Skeletal muscle tissue (tissue), 4 donors: ENCODE data around the gene ARL3. TPM values are rescaled to one million over a fixed set of nuclear protein-coding genes. Genes with fewer than 3 reads are reported as not detected.

Source experiments
- H3K27ac ChIP-seq: one replicate; pipeline ENCODE4 v1.7.0; 2013; ENCODE audit warnings: mild to moderate bottlenecking, low read depth, low read length, inconsistent platforms
- H3K27me3 ChIP-seq, 3 donors: one replicate each; pipeline ENCODE4 v1.7.0; 2013; ENCODE audit warnings: low read length in 3 of 3; ENCODE audit not compliant: control insufficient read depth in 3 of 3, insufficient read depth in 3 of 3
- H3K36me3 ChIP-seq, 3 donors: one replicate each; pipeline ENCODE4 v1.7.0; 2013; ENCODE audit warnings: low read length in 3 of 3; ENCODE audit not compliant: control insufficient read depth in 3 of 3, insufficient read depth in 3 of 3
- H3K4me1 ChIP-seq, 3 donors: one replicate each; pipeline ENCODE4 v1.7.0; 2013; ENCODE audit warnings: low read length in 3 of 3, mild to moderate bottlenecking in 3 of 3; ENCODE audit not compliant: control insufficient read depth in 3 of 3, insufficient read depth in 3 of 3
- H3K4me3 ChIP-seq, 3 donors: one replicate each; pipeline ENCODE4 v1.7.0; 2013; ENCODE audit warnings: low read length in 3 of 3
- H3K9ac ChIP-seq, 3 donors: one replicate each; pipeline ENCODE4 v1.7.0; 2013; ENCODE audit warnings: low read length in 3 of 3, mild to moderate bottlenecking in 3 of 3, moderate library complexity in 2 of 3, low read depth in 1 of 3
- H3K9me3 ChIP-seq, 3 donors: one replicate each; pipeline ENCODE4 v1.7.0; 2013; ENCODE audit warnings: low read length in 3 of 3; ENCODE audit not compliant: control insufficient read depth in 3 of 3
- total RNA-seq: library from RNA; depleted of rRNA; stranded (reverse); fragments of >200 nt; gene quantifications from one replicate; pipeline ENCODE4 v1.2.3, GENCODE V29; 2014
- donor health status: Osteomylitis.

Gene ARL3
- total RNA-seq, 1 donor from 2014 or later: 5.2 TPM

DNA sequence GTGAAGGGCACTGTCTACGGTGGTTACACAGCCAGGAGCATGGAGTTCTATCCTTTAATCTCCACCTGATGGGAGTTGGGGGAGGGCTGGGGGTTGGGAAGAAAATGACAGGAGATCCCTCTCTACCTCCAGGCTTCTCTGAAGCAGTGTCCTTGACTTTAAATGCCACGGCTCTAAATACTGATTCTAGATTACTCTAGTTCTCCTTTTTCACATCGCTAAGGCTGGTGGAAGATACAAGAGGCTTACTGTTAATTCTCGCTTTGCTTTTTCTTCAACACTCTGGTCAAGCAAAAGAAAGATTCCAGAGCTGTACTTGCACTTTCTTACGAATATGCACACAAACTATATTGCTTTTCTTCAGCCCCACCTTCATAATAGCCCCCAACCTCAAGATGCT is 30.5 kb downstream of the ARL3 start:
- H3K9me3 ChIP-seq: no peaks in the 10 kb centered on the region
- no peaks in the 10 kb centered on the region for H3K27me3 ChIP-seq
- H3K9ac ChIP-seq: no peak overlapping the region
- H3K27ac ChIP-seq: no peak overlapping the region
- H3K4me3 ChIP-seq: no peak overlapping the region
- peaks cover 6 to 20% (median 12%) of the 10 kb centered on the region in 3 donors for H3K36me3 ChIP-seq
- peaks cover 2 to 7% (median 4%) of the 10 kb centered on the region in 3 donors for H3K4me1 ChIP-seq

- no peak overlapping the region for H3K27ac ChIP-seq
- no peak overlapping the region for H3K4me3 ChIP-seq
- no peaks in the 10 kb centered on the region for H3K9me3 ChIP-seq
- peaks cover 9 to 15% (median 10%) of the 10 kb centered on the region in 3 donors for H3K4me1 ChIP-seq
- H3K36me3 ChIP-seq: peaks cover 6 to 20% (median 12%) of the 10 kb centered on the region in 3 donors
- no peak overlapping the region for H3K9ac ChIP-seq
- H3K27me3 ChIP-seq: no peaks in the 10 kb centered on the region
Measured at GRCh38 chr10:102682981-102683380, 31.2 kb downstream of the ARL3 start.

GRCh38 chr10:102682416-102682815 is 31.8 kb downstream of the ARL3 start:
- H3K9me3 ChIP-seq: no peaks in the 10 kb centered on the region
- peaks cover 6 to 20% (median 12%) of the 10 kb centered on the region in 3 donors for H3K36me3 ChIP-seq
- H3K4me3 ChIP-seq: no peak overlapping the region
- H3K27ac ChIP-seq: no peak overlapping the region
- H3K27me3 ChIP-seq: no peaks in the 10 kb centered on the region
- peaks cover 15 to 21% (median 16%) of the 10 kb centered on the region in 3 donors for H3K4me1 ChIP-seq
- no peak overlapping the region for H3K9ac ChIP-seq

DNA sequence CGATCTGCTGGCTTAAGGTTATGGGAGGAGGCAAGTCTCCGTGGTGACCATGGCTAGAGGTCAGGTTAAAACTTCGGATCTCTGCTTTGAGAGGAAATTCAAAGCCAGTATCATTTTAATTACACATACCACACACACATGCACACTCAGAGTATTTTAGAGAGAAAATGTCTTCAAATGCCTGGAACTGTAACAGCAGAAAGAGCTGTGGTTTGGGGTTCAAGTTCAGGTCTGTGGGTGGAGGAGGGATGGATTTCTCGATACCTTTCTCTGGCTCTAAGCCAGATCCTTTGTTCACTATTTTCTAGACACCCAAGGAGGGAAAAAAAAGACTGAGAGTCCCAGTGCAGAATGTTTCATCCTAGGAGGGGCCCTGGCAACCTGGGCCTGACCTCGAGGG is 32.5 kb downstream of the ARL3 start:
- Histone ChIP-seq H3K9me3 (no peaks in the 10 kb centered on the region), H3K9ac (no peak overlapping the region)

DNA sequence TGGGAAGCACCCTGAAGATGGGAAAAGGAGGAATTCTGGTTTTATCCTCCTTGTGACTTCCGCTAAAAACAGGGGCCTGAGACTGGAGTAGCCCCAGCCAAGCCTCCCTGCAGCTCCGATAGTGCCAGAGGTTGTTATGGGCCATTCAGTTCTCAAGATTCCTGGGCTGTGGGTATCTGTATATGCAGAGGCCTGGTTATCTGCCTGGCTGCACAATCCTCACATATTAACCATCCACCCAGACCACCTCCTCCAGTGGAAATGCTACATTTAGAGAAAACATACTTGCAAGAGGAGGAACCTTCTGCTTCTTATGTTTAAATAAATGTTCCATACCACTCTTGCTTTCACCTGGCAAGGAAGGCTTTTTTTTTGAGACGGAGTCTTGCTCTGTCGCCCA is 34.6 kb downstream of the ARL3 start:
- Histone ChIP-seq H3K36me3 (peaks cover 0 to 13% (median 6%) of the 10 kb centered on the region in 3 donors), H3K27ac (no peak overlapping the region), H3K9ac (no peak overlapping the region), H3K4me1 (peaks cover 31 to 36% (median 36%) of the 10 kb centered on the region in 3 donors), H3K27me3 (no peaks in the 10 kb centered on the region), H3K9me3 (no peaks in the 10 kb centered on the region), H3K4me3 (no peak overlapping the region)

More for the DNA sequence above, 32.5 kb downstream of the ARL3 start:
- no peaks in the 10 kb centered on the region for H3K27me3 ChIP-seq
- no peak overlapping the region for H3K4me3 ChIP-seq
- no peak overlapping the region for H3K27ac ChIP-seq
- H3K4me1 ChIP-seq: peaks cover 21 to 28% (median 22%) of the 10 kb centered on the region in 3 donors
- H3K36me3 ChIP-seq: peaks cover 6 to 20% (median 12%) of the 10 kb centered on the region in 3 donors

DNA sequence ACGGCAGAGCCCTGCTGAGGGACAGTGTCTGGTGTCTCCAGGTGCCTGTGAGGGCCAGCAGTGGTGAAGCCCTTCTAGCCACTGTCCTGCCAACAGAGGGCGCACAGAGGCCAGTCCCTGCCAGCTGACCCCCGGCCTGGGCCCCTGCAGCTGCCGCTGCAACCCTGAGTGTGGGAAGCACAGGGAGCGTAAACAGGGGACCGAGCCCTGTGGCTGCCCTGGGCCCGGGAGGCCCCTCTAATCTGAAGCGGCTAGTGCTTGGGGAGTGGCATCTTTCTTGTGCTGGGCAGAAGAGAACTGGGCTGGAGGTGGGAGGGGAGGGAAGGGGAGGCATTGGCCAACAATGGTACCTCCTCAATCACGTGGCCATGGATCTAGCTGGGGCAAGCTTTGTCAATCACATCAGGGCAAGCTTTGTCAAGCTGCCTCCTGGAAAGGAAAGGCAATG is 35.3 kb downstream of the ARL3 start:
- peak overlapping the region in 2 of 3 donors; percentile 2 to 35 for H3K4me3 ChIP-seq
- H3K27ac ChIP-seq: peak overlapping the region; percentile 1
- peaks cover 38 to 43% (median 40%) of the 10 kb centered on the region in 3 donors for H3K4me1 ChIP-seq
- H3K9ac ChIP-seq: peak overlapping the region in 2 of 3 donors; percentile 9 to 45
- no peaks in the 10 kb centered on the region for H3K27me3 ChIP-seq
- H3K36me3 ChIP-seq: peaks cover 0 to 13% (median 6%) of the 10 kb centered on the region in 3 donors
- H3K9me3 ChIP-seq: no peaks in the 10 kb centered on the region

DNA sequence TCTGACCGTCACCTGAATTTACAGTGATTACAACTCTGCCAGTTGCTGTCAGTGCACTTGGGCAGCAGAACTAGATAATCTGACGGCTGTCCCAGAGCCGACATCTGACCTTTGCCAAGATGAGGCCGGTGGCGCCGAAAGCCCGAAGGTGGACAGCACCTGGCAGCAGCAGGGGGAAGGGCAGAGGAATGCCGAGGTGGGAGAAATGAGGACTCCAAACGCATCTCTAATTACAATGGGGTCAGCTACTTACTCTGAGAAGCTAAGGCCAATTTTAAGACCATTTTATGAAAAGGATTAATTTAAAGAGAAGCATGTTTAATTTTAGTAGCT is 36.2 kb downstream of the ARL3 start:
- Histone ChIP-seq H3K9me3 (no peaks in the 10 kb centered on the region), H3K4me1 (peaks cover 39 to 48% (median 47%) of the 10 kb centered on the region in 3 donors), H3K36me3 (peaks cover 0 to 13% (median 6%) of the 10 kb centered on the region in 3 donors), H3K27me3 (no peaks in the 10 kb centered on the region), H3K27ac (peak overlapping the region; percentile 52), H3K9ac (no peak overlapping the region), H3K4me3 (no peak overlapping the region)

- H3K9ac ChIP-seq: peak overlapping the region in 2 of 3 donors; percentile 22 to 40
- peak overlapping the region; percentile 52 for H3K27ac ChIP-seq
- H3K27me3 ChIP-seq: no peaks in the 10 kb centered on the region
- H3K36me3 ChIP-seq: peaks cover 0 to 12% (median 6%) of the 10 kb centered on the region in 3 donors
- no peak overlapping the region for H3K4me3 ChIP-seq
- H3K4me1 ChIP-seq: peaks cover 43 to 52% (median 51%) of the 10 kb centered on the region in 3 donors
- H3K9me3 ChIP-seq: no peaks in the 10 kb centered on the region
Measured at GRCh38 chr10:102677331-102678067, 36.7 kb downstream of the ARL3 start.

- H3K36me3 ChIP-seq: peaks cover 0 to 6% (median 4%) of the 10 kb centered on the region in 3 donors
- H3K4me1 ChIP-seq: peaks cover 43 to 52% (median 52%) of the 10 kb centered on the region in 3 donors
- no peaks in the 10 kb centered on the region for H3K27me3 ChIP-seq
- no peak overlapping the region for H3K4me3 ChIP-seq
- H3K9me3 ChIP-seq: no peaks in the 10 kb centered on the region
- H3K27ac ChIP-seq: peak overlapping the region; percentile 52
- H3K9ac ChIP-seq: no peak overlapping the region
Measured at GRCh38 chr10:102676534-102677315, 37.5 kb downstream of the ARL3 start.
